ENCODE results near the gene SLC44A4. TPM values are rescaled to one million over a fixed set of nuclear protein-coding genes. Genes with fewer than 3 reads are reported as not detected.

The SLC44A4 gene
- total and polyA plus RNA-seq, 2 of the 8 experiments (the other 6 are each of a cell fraction or from before 2014, with no cell fraction given), result 4.8 to 7.0 TPM

DNA sequence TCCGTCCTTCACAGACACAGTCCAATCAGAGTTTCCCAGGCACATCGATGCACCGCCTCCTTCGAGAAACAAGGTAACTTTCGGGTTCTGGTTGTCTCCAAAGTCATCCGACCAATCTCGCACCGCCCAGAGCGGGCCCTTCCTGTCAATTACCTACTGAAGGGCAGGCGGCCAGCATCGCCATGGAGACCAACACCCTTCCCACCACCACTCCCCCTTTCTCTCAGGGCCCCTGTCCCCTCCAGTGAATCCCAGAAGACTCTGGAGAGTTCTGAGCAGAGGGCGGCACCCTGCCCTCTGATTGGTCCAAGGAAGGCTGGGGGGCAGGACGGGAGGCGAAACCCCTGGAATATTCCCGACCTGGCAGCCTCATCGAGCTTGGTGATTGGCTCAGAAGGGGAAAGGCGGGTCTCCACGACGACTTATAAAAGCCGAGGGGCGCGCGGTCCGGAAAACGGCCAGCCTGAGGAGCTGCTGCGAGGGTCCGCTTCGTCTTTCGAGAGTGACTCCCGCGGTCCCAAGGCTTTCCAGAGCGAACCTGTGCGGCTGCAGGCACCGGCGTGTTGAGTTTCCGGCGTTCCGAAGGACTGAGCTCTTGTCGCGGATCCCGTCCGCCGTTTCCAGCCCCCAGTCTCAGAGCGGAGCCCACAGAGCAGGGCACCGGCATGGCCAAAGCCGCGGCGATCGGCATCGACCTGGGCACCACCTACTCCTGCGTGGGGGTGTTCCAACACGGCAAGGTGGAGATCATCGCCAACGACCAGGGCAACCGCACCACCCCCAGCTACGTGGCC lies 51.3 kb downstream of the SLC44A4 start, which contains the start of gene HSPA1B (continued):
- TF ChIP-seq SIN3A (conservative IDR thresholded peaks at IDR 0.05 in 1 of 2, IDR thresholded peaks at IDR 0.05 in 1 of 2; ENCODE audit: low read depth in 1 of 2, low read length in 2 of 2) (peak in 1 of 2 experiments; percentile 68; a peak in 2 of 4 replicates), SP1 (IDR thresholded peaks at IDR 0.05; ENCODE audit: low read depth, low read length) (peak; percentile 72; the same call in 1 of the 2 replicates), SP4 (IDR thresholded peaks at IDR 0.05; ENCODE audit: low read length) (peak; percentile 52; the same call in 1 of the 2 replicates), SIRT6 (IDR thresholded peaks at IDR 0.05; ENCODE audit: low read length) (no peak), TBP (IDR thresholded peaks at IDR 0.05; ENCODE audit: low read depth, low read length) (peak; percentile 97), CHD2 (IDR thresholded peaks at IDR 0.05; ENCODE audit: low read length) (peak; percentile 38; the same call in 1 of the 2 replicates), JUND (IDR thresholded peaks at IDR 0.05; ENCODE audit: low read length) (no peak), RXRA (IDR thresholded peaks at IDR 0.05; ENCODE audit: insufficient read depth, low read depth, low read length) (no peak)

All from H1 (cell line).